Upper lobe of right lung (tissue), 1 donor: ENCODE data around the gene NCOA7. TPM values are rescaled to one million over a fixed set of nuclear protein-coding genes. Genes with fewer than 3 reads are reported as not detected.

Experiments
- ATAC-seq: fragments of 200-7000 bp; cut with Tn5 transposase; one replicate; pipeline ENCODE4 v1.9.1; 2020; ENCODE audit warnings: mild to moderate bottlenecking, moderate library complexity
- DNase-seq: peaks from one replicate; pipeline ENCODE4 v3.0.0-alpha.2; 2020
- H3K27ac ChIP-seq: fragments of 200-600 bp; one replicate; pipeline ENCODE4 v1.8.0; 2022
- H3K27me3 ChIP-seq: fragments of 200-600 bp; one replicate; pipeline ENCODE4 v1.8.0; 2022; ENCODE audit warnings: mild to moderate bottlenecking
- H3K36me3 ChIP-seq: fragments of 200-600 bp; one replicate; pipeline ENCODE4 v1.8.0; 2022
- H3K4me1 ChIP-seq: fragments of 200-600 bp; one replicate; pipeline ENCODE4 v1.8.0; 2022
- H3K4me3 ChIP-seq: fragments of 200-600 bp; one replicate; pipeline ENCODE4 v1.8.0; 2022; ENCODE audit warnings: mild to moderate bottlenecking
- H3K9me3 ChIP-seq: fragments of 200-600 bp; one replicate; pipeline ENCODE4 v1.8.0; 2022
- CTCF ChIP-seq: fragments of 200-600 bp; IDR thresholded peaks from one replicate; pipeline ENCODE4 v1.8.0; 2022; ENCODE audit warnings: antibody characterized with exemption
- intact Hi-C: fragments of 100-400 bp; cut with DNase I; formaldehyde crosslinking; loops from one replicate; pipeline ENCODE4 v1.11.0; 2022
- total RNA-seq: library from RNA; stranded (reverse); fragmentation: NEBNext Ultra II Directional; extraction: Animal tissue kit (Norgen Biotek cat#: 25700); gene quantifications from one replicate; pipeline ENCODE4 v1.2.1, GENCODE V29; 2021
- donor health status: DM: no; HTN: yes; CAD: no; lungs with severe emphysema.

NCOA7 gene
- total RNA-seq, 1 donor from 2014 or later = 80.8 TPM

- ATAC-seq = no peak
- Histone ChIP-seq H3K27ac (no peak overlapping the region), H3K36me3 (no peaks in the 10 kb centered on the region), H3K4me1 (peaks cover 14% of the 10 kb centered on the region), H3K4me3 (no peak overlapping the region), H3K9me3 (no peaks in the 10 kb centered on the region), H3K27me3 (peaks cover 37% of the 10 kb centered on the region)
- intact Hi-C loops = no loop called here
- TF ChIP-seq CTCF = no peak
- DNase-seq = no peak
These were observed 47.2 kb upstream of the NCOA7 start for GRCh38 chr6:125743604-125744003.

- Histone ChIP-seq H3K36me3 (no peaks in the 10 kb centered on the region), H3K4me3 (no peak overlapping the region), H3K27ac (no peak overlapping the region), H3K4me1 (peaks cover 25% of the 10 kb centered on the region), H3K27me3 (peaks cover 51% of the 10 kb centered on the region), H3K9me3 (no peaks in the 10 kb centered on the region)
- ATAC-seq (no peak), DNase-seq (no peak)
- no peak for TF ChIP-seq CTCF
- intact Hi-C loops = no loop called here
These were observed 45.3 kb upstream of the NCOA7 start for GRCh38 chr6:125745281-125746018.

GRCh38 chr6:125746019-125746414 is 44.7 kb upstream of the NCOA7 start:
- H3K27me3 ChIP-seq = peaks cover 56% of the 10 kb centered on the region
- ATAC-seq = no peak
- no peak overlapping the region for H3K27ac ChIP-seq
- TF ChIP-seq CTCF = no peak
- no peaks in the 10 kb centered on the region for H3K9me3 ChIP-seq
- intact Hi-C loops = no loop called here
- H3K4me1 ChIP-seq = peaks cover 30% of the 10 kb centered on the region
- no peak for DNase-seq
- H3K4me3 ChIP-seq = peak overlapping the region; percentile 68
- no peaks in the 10 kb centered on the region for H3K36me3 ChIP-seq

GRCh38 chr6:125746731-125747588 is 43.8 kb upstream of the NCOA7 start:
- H3K27me3 ChIP-seq = peaks cover 66% of the 10 kb centered on the region
- peak overlapping the region; percentile 68 for H3K4me3 ChIP-seq
- H3K27ac ChIP-seq = peak overlapping the region; percentile 70
- intact Hi-C loops = no loop called here
- no peaks in the 10 kb centered on the region for H3K9me3 ChIP-seq
- no peak for ATAC-seq
- H3K4me1 ChIP-seq = peaks cover 30% of the 10 kb centered on the region
- TF ChIP-seq CTCF = no peak
- DNase-seq = no peak
- H3K36me3 ChIP-seq = no peaks in the 10 kb centered on the region

GRCh38 chr6:125747589-125748405 is 43.0 kb upstream of the NCOA7 start:
- Histone ChIP-seq H3K4me3 (peak overlapping the region; percentile 68), H3K36me3 (no peaks in the 10 kb centered on the region), H3K9me3 (no peaks in the 10 kb centered on the region), H3K27me3 (peaks cover 74% of the 10 kb centered on the region), H3K27ac (peak overlapping the region; percentile 70), H3K4me1 (peaks cover 30% of the 10 kb centered on the region)
- intact Hi-C loops = no loop called here
- ATAC-seq (peak; percentile 4), DNase-seq (peak; percentile 71)
- TF ChIP-seq CTCF = no peak
